Keratinocyte (primary cell): Measurements from ENCODE around the gene OCLN.

ENCODE experiments used
- EZH2 ChIP-seq: IDR thresholded peaks from one replicate; pipeline ENCODE4 v1.6.1; 2012; ENCODE audit warnings: inconsistent platforms, mild to moderate bottlenecking, low read length, moderate library complexity
- TF ChIP-seq, protein P1 (sequence below), 3 experiments: IDR thresholded peaks in 1 of 3; conservative IDR thresholded peaks in 1 of 3; optimal IDR thresholded peaks in 1 of 3; 2 replicates in 2 of 3; 3 replicates in 1 of 3; pipeline versions ENCODE3 to v1.5.1; 2011; ENCODE audit warnings: low read length in 3 of 3, mild to moderate bottlenecking in 3 of 3, moderate library complexity in 2 of 3, control low read depth in 1 of 3, inconsistent platforms in 1 of 3; ENCODE audit not compliant: insufficient read depth in 2 of 3; ENCODE audit errors: extremely low read depth in 1 of 3

GRCh38 chr5:69502367-69502766, 9.8 kb downstream of the OCLN start:
- TF ChIP-seq, protein P1, sequence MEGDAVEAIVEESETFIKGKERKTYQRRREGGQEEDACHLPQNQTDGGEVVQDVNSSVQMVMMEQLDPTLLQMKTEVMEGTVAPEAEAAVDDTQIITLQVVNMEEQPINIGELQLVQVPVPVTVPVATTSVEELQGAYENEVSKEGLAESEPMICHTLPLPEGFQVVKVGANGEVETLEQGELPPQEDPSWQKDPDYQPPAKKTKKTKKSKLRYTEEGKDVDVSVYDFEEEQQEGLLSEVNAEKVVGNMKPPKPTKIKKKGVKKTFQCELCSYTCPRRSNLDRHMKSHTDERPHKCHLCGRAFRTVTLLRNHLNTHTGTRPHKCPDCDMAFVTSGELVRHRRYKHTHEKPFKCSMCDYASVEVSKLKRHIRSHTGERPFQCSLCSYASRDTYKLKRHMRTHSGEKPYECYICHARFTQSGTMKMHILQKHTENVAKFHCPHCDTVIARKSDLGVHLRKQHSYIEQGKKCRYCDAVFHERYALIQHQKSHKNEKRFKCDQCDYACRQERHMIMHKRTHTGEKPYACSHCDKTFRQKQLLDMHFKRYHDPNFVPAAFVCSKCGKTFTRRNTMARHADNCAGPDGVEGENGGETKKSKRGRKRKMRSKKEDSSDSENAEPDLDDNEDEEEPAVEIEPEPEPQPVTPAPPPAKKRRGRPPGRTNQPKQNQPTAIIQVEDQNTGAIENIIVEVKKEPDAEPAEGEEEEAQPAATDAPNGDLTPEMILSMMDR (optimal IDR thresholded peaks at IDR 0.05 in 1 of 3, IDR thresholded peaks at IDR 0.05 in 1 of 3, conservative IDR thresholded peaks at IDR 0.05 in 1 of 3; ENCODE audit: extremely low read depth in 1 of 3, insufficient read depth in 2 of 3, low read length in 3 of 3): no peak
- TF ChIP-seq EZH2: no peak
